Stimulated activated CD4-positive, alpha-beta T cell treated with anti-CD3 and anti-CD28 coated beads, Interleukin-4, amount 100 ng/mL, for 48 hours (primary cell): ENCODE measurements around the gene DQX1.

Source experiments
- DNase-seq, 2 donors: peaks; one replicate each; pipeline ENCODE4 v3.0.0-alpha.2; 2020; ENCODE audit warnings: low read depth in 2 of 2

Gene DQX1

DNA sequence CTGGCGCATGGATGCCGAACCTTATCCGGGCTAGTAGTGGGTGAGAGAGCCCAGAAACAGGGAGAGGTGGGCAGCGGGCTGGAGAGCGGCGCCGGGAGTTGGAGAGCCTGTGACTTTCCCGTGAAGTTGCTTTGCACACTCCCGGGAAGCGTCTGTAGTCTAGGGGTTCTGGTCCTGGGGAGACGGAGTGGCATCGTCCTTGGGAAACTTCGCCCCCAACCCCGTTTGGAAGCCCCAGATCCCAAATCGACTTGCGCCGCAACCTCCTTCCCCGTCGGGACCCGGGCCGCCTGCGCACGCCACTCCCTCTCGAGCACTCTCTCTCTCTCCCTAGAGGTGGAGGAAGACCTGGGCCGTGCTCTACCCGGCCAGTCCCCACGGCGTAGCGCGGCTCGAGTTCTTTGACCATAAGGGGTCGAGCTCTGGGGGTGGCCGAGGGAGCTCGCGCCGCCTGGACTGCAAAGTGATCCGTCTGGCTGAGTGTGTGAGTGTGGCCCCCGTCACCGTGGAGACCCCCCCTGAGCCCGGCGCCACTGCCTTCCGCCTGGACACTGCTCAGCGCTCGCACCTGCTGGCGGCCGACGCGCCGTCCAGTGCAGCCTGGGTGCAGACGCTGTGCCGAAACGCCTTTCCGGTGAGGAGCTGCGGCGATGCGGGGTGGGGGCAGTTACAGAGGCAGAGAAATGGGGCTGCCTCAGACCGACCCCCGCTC, 28.9 kb upstream of the DQX1 start:
- DNase-seq, result peak in 1 of 2 donors; percentile 23

DNA sequence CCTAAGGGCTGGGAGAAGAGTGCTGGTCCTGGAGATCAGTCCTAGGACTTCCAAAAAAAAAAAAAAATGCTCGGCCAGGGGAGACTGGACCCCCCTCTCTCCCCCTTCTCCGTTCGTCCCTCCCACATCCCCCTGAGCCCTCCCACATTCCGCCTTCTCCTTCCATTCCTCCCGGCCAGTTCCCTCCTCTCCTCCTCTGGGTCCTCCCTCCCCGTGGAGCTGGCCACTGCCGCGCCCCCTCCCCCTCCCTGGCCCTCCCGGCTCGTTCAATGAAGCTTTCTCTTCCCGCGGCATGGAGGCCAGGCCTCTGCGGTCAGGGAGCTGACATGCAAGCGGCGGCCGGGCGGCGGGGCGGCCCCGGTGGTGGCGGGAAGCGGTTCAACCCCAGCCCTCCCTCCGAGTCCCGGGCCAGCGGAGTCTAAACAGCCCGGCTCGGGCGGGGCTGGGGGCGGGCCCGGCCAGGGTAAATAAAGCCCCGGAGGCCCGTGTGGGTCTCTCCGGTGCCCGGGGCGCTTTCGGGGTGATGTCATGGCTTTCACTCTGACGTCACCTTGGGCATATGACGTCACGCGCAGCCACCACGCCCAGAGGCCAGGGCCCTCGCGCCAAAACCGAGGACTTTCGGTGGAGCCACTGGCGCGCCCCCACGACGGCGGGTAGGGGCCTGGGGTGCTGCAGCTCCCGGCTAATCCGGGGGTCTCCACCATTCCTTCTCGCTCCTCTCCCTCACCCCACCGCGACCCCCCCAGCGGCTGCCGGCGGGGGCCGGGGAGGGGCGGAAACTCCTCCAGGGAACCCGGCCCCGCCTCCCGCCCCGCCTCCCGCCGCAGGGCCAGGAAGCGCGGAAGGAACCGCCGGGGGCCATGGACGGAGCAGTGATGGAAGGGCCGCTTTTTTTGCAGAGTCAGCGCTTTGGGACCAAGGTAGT, 28.1 kb upstream of the DQX1 start, which contains the start of the genes DOK1 and LOXL3:
Gene DOK1, plus strand, starts transcription at position 829 of the 928 bp plus-strand sequence. Its CDS starts 35 bp downstream, at position 864.
Gene LOXL3, minus strand, starts transcription at position 51 of the 928 bp plus-strand sequence. CDS start 1,308 bp downstream, outside the sequence.
- peak; percentile 76 to 87 for DNase-seq

DNA sequence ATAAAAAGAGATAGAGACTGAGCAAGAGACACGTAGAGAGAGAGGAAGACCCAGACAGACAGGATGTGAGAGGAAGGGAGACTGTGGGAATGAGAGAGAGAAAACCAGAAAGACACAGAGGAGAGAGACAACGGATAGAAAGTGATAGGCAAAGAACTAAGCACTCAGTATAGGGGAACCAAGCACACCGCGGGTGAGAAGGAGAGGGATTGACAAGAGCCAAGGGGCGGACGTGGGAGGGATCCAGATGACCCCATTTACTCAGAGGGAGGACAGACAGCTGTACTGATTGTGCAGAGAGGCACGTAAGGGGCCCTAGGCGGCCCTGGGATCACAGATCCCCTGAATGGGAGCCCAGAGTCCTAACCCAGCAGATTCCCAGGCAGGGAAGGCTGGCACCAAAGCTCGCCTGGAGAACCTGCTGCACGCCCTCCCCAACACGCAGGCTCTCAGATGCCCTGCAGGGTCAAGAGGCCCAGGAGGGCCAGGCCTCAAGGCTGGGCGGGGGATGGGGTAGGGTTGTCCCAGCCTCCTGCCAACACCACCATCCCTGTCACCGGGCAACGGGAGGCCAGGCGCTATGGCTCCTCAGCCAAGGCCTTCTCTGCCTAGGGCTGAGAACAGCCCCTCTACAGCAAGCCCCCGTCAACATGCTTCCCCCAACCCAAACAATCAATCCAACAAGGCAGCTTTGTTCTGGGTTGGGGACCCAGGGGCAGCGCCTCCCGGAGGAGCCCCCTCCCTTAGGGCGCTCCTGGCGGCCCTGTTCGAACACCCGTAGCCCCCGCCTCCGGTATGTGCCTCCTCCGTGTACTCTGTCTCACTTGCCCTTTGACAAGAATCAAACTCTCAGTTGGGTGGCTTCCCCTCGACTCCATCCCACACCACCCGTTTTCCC, 27.1 kb upstream of the DQX1 start:
- DNase-seq, result no peak

DNA sequence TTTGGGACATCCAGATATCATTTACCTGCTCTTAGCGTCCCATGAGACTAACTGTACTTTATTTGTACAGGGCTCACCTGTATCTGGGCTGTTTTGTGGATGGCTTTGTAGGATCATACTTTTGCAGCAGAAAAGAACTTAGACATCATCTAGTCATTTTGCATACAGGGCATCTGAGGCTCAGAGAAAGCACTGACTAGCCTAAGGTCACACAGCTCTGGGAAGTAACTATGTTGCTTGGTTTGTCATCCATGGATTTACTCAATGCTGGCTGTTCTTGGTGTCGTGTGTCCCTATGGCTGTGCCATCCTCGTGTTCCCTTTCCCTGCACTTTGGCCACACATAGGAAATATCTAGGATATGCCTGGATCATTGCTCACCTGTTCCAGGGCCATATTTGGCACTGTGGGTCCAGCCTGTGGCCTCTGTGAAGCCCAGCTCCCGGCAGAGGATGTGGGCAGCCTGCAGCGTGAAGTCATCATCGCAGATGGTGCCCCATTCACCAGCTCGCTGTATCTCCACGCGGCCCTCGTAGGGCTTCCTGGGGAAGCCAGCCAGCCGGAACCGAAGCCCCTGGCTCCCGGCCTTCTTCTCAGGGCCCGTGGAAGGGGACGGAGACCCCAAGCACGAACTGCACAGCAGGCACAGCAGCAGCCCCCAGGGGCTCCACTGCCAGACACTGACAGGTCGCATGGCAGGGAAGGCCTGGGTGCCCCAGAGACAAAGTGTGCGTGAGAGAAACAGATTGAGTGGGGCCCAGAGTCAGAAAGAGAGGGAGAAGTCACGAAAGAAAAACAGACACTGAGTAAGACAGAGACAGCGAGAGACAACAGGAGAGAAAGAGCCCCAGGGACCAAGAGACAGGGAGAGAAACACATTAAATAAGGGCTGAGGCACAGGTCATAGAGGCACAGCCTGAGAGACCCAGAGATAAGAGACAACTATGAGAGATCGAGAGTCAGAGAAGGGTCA, 26.2 kb upstream of the DQX1 start:
- DNase-seq, result no peak

DNA sequence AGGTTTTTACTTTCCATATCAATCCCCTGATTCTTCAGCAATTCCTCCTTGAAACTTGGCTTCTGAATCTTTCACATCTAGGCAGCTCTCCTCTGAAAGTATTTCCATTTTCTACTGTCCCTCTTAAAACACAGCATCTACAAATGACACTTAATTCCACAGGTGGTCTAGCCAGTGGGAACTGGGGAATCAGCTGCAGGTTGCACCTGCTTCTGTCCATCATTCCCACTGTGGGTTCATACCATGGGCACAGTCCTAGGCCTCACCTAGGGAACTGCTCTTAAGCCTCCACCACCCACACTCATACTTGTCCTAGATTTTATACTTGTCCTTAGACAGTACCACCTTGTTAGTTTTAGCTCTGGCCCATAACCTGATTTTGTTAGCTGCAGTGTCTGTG, 25.5 kb upstream of the DQX1 start:
- no peak for DNase-seq

DNA sequence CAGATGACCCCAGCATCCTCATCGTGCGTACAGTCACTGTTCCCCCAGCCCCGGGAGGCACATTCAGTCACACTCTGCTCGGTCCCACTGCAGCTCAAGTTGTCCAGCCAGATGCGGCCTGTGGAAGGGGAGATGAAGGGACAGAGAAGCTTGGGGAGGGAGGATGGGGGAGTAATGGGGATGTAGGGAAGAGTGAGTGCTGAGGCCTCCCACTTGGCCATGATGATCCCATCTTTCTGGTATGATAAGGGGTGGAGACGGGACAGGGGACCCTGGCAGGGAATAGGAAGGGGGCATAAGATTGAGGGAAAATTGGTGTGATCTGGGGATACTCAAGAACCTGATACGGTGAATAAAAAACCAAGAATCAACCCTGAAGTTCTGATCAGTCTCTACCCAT, 24.2 kb upstream of the DQX1 start:
- DNase-seq, result no peak

DNA sequence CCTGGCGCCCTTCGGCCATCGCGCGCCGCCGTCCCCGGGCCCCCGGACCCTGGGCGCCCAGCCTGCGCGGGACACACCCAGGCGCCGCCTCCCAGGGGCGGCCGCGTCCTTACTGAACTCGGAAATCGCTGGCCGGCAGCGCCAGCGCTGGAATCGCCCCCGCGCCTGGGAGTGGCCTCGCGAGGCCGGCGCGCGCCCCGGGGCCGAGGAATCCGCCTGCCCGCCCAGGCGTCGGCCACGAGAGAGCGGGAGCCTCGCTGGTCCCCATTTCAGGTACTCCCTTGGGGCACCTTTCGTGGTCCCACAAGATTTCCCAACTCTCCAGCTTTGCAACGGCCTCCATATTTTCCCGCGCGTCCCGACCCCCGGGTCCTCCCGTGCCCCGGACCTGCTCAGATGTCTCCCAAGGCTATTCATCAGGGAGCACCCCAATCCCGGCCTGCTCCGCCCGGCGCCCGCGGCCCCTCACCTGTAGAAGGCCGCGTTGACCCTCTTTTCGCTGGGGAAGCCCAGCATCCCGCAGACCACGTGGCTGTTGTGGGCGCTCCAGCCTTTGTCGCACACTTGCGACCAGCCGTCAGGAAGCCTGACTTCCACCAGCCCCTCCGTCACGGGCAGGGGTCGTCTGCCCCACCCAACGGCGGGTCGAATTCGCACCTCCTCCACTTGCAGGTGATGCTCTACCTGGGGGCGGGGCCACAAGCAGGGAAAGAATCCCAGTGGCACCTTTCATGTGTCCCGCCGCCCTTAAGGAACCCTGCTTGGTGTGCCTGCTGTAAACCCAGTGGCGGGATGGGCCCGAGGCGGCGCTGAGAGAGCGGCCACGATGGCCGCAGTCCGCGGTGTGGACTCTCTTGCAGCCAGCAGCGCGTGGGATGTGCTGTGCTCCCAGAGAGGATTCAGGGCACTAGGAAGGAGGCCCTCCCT, 23.1 kb upstream of the DQX1 start:
- DNase-seq, result no peak

DNA sequence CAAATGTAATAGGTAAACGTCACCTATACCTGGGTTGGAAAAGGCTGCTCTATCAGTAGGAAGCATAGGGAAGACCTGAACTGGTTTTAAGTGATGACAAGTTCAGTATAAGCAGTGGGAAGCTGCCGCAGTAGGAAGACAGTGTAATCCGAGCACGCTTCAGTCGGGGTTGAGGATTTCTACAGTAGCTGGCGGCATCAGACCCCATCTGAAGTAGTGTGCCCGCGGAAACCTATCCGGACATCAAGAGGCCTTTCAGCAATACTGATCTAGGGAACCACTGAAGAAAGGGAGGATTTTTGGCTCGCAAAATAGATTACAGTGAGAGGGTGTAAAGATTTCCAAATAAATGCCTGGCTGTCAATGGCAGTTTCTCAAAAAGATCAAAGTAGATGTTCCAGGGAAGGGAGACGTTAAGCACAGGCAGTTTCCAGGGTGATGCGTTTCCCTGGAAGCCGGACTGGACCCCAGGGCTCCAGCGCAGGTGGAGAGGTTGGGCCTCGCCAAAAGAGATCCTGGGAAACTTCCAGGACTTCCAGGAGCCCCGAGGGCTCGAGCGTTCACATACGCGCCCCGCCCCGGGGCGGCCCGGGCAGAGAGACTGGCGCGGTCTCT, 22.4 kb upstream of the DQX1 start:
- DNase-seq, result no peak

DNA sequence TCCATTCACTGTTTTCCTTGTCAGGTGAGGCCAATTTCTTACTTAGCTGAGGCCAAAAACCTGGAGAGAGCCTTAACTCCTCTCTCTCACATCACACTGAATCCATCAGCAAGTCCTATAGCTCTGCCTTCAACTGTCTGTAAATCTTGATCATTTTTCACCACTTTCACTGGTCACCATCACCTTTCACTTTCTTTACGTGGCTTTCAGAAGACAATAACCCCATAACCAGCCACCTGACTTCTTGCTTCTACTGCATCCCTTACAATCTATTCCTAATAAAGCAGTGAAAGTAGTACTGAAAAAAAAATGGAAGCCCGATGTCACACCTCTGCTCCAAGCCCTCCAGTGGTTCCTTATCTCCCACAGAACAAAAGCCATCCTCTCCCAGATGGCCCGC, 20.0 kb upstream of the DQX1 start:
- DNase-seq, result no peak

DNA sequence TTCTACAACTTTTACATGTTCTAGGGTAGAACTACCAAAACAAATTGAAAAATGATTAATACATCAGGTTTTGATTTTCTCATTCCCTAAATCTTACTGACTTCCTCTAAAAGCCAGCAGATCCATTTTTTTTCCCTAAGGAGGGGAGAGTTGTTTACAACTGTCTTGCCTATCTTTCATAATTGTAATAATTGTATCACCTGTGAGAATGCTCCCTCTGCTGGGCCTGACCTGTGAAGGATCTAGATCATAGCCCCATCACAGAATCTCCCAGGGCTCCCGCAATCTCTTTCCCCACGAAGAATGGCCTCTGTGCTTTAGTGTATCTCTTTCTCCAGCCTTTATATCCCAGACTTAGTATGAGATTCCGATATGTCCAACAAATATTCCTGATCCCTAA, 18.6 kb upstream of the DQX1 start:
- DNase-seq, result no peak

DNA sequence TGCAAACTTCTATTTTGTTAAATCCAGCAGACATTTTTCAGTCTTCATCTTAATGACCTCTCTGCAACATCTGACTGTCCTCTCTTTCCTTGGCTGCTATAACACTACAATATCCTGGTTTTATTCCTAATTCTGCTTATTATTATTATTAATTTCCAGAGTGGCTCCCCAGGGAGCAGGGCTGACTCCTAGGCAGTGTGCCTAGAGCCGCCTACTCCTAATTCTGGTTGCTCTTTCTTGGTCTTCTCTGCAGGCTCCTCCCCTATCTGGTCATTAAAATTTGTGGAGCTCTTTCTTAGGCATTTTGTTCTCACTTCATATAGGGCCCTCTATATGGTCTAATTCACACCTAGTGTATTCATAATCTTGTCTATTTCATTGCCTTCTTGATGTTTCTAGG, 16.9 kb upstream of the DQX1 start:
- no peak for DNase-seq

DNA sequence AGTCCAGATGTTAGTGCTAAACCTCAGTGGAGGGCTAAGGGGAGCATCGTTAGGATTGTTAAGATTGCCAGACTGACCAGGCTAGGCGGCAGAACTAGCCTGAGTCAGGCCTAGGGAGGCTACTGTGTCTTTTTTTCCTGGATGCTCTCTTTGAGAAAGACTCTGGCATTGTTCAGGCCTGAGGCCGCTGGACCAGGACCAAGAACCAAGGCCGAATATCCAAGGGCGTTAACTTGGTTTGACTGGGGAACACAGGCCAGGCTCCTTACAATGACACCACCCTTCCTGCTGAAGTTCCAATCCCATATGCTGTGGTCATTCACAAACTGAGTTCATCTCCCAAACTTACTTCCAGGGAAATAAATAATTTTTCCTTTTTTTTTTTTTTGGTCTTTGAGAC, 14.3 kb upstream of the DQX1 start:
- no peak for DNase-seq

DNA sequence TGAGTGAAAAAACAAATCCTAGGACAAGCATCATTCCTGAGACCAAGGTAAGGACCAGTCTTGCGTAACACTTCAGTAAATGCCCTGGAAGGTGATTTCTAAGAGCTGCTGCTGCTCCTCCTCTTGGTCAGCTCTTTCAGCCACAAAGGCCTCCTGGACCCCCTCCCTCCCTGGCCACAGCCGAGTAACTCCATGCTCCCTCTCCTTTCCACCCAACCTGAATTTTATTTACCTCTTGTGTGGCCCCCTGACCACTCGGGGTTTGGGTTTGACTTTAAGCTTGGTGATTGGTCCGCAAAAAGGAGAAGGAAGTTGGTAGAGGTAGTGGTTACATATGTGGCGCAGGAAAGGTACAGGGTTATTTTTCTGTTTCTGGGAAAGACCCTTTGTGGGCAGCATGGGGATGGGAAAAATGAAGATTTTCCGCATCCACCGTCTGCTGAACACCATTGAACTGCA, 12.9 kb upstream of the DQX1 start:
- no peak for DNase-seq

DNA sequence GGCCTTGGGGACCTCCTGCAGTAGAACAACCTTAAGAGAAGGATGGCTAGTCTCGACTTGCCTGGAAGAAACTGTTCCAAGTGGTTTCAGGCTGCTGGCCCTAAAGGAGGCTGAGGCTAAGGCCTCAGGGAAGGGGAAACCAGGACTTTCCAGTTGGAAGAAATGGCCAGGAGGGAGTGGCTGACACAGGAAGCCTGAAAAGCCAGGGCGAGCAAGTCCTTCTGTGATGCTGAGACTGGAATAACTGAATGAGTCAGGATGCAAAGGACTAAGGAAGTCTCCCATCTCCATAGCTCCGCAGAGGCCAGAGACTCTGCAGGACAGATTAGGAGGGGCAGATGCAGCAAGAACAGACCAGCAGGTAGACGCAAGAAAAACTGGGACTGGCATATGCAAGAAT, 11.1 kb upstream of the DQX1 start:
- no peak for DNase-seq

DNA sequence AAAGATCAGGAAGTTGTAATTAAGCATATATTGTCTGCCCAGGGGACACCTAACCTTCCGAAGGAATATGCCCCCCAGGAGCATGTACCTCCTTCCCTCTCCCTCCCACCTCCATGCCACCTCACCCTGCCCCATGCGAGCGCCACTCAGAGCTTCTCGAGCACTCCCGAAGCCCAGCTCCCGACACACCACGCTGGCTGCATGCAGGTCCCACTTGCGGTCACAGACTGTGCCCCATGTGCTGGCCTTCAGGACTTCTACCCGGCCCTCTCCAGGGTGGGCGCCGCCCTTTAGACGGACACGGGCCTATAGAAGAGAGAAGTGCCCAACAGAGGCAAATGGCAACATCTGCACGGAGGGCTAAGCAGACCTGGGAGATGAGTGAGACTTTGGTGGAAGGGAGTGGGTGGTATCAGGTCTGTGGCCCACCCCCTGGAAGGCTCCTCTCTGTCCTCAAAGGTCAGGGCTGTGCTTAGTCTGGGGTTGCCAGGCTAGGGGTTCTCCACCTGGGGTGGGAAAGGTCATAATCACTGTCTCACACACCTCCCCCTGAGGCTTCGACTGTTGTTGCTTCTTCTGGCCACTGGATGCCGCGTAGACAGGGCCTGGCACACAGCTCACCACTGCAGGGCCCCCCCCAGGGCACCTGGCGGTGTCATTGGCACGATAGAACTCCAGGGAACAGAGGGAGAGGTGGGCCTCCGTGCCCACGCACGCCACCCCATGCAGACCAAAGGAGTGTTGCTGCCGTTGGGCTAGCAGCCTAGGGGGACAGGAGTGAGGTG, 10.3 kb upstream of the DQX1 start:
- no peak for DNase-seq

DNA sequence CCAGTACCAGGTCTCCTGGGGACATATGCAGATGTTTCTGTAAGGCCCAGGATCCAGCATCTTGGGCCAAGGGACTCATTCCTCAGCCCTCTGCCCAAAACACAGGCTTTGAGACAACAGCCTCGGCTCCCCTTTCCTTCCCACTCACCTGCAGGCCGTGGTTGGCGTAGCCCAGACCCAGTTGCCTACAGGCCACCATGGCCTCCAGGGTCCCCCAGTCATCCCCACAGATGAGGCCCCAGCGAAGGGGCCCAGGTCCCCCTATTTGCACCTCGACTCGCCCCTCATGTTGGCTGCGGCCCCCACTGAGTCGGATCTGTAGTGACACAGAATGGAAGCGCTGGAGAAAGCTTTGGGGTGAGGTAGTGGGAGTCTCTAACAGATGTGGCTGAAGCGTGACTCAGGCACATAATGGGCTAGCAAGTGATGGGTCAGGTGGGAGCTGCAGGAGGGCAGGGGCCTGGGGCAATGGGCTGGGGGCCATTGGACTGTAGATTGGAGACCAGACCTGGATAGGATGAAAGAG, 9.5 kb upstream of the DQX1 start:
- DNase-seq, result no peak

DNA sequence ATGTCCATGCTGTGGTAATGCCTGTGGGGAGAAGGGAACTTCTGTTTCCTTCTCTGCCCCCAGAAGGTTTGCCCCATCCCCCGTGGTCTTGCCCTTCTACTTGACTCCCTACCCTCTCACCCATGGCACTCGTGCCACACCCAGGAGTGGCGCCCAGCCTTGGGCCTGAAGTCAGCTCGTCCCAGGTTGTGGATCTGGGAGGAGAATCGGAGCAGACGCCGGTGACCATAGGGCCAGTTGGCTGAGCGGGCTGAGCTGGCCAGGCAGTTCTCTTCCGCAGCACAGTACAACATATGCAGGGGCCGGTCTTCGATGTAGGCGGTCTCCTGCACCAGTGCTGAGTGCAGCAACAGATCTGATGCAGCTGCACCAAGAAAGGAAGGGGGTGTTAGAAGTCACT, 8.4 kb upstream of the DQX1 start:
- DNase-seq, result no peak

DNA sequence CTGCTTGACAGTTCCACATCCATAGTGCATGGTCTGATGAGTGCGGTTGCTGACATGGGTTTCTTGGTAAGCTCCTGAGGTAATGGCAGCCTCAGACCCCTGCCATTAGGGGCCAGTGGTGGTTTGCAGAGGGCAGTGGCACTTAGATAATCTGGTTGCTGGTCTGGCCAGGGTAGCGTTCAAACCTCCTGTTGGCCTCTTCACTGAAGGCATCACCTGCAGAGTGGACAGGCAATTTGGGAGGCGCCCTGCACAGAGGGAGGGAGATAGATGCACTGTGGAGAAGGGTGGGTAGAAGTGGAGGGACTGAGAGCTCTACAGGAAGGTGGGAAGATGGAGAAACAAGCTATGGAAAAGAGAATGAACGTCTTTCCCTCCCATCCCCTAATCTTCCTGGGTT, 7.4 kb upstream of the DQX1 start:
- no peak for DNase-seq
